NCI-H82 treated with DMSO at 0.1 percent for 48 hours (cell line): Measurements from ENCODE around the gene SH3TC1.

Experiments
- DNase-seq: peaks from one replicate; lab custom pipeline; 2025; ENCODE audit not compliant: unreplicated experiment; lab: John Stamatoyannopoulos, UW

The SH3TC1 gene

GRCh38 chr4:8241895-8242696 lies 43.0 kb downstream of the SH3TC1 start:
- DNase-seq: no peak

GRCh38 chr4:8242782-8243560 lies 43.9 kb downstream of the SH3TC1 start:
- no peak for DNase-seq

GRCh38 chr4:8244001-8244757 lies 45.1 kb downstream of the SH3TC1 start:
- DNase-seq: no peak

GRCh38 chr4:8244931-8245460 lies 45.9 kb downstream of the SH3TC1 start:
- DNase-seq: no peak

- no peak for DNase-seq
Observed at GRCh38 chr4:8245884-8246833, 47.1 kb downstream of the SH3TC1 start.

- DNase-seq: no peak
Observed at GRCh38 chr4:8247047-8247930, 48.2 kb downstream of the SH3TC1 start.

- no peak for DNase-seq
Observed at GRCh38 chr4:8248091-8248490, 49.0 kb downstream of the SH3TC1 start.

GRCh38 chr4:8250227-8250626 lies 51.1 kb downstream of the SH3TC1 start:
- DNase-seq: no peak

GRCh38 chr4:8250637-8251036 lies 51.5 kb downstream of the SH3TC1 start:
- DNase-seq: no peak

GRCh38 chr4:8251110-8251883 lies 52.2 kb downstream of the SH3TC1 start:
- no peak for DNase-seq

- DNase-seq: no peak
Observed at GRCh38 chr4:8252301-8253173, 53.4 kb downstream of the SH3TC1 start.

- no peak for DNase-seq
Observed at GRCh38 chr4:8254076-8254475, 55.0 kb downstream of the SH3TC1 start.

GRCh38 chr4:8255698-8256441 lies 56.8 kb downstream of the SH3TC1 start:
- no peak for DNase-seq

- DNase-seq: no peak
Observed at GRCh38 chr4:8257854-8258253, 58.8 kb downstream of the SH3TC1 start.

- no peak for DNase-seq
Observed at GRCh38 chr4:8258552-8259212, 59.6 kb downstream of the SH3TC1 start.

GRCh38 chr4:8259743-8260430 lies 60.8 kb downstream of the SH3TC1 start:
- DNase-seq: peak; percentile 50
